ENCODE results near the gene GARIN5B. TPM values are rescaled to one million over a fixed set of nuclear protein-coding genes. Genes with fewer than 3 reads are reported as not detected.

GARIN5B gene
- total and polyA plus RNA-seq, 2 of the 13 experiments (the other 11 are each of a cell fraction or from before 2014, with no cell fraction given) = not detected

GRCh38 chr19:55385724-55386492 is 22.8 kb upstream of the GARIN5B start, which contains the start of gene RPL28 (continued):
- TF ChIP-seq BCL3 (CRISPR knock-in tag; IDR thresholded peaks at IDR 0.05) = 0 out of 2 replicates have a peak, but pooled peaks have one; percentile 49
- TF ChIP-seq ZBTB1 (CRISPR knock-in tag; IDR thresholded peaks at IDR 0.05; ENCODE audit: borderline replicate concordance) = 0 out of 2 replicates have a peak, but pooled peaks have one; percentile 42
- no peak; the same call in 1 of the 2 replicates for TF ChIP-seq ZNF256 (CRISPR knock-in tag; conservative IDR thresholded peaks at IDR 0.05)
- no peak for TF ChIP-seq ZSCAN25 (CRISPR knock-in tag; IDR thresholded peaks at IDR 0.05)
- no peak for TF ChIP-seq ZNF30 (CRISPR knock-in tag; IDR thresholded peaks at IDR 0.05)
- no peak for TF ChIP-seq RAD51 (IDR thresholded peaks at IDR 0.05; ENCODE audit: borderline replicate concordance)
- peak; percentile 71 for TF ChIP-seq ZNF687 (CRISPR knock-in tag; IDR thresholded peaks at IDR 0.05)
- no peak for TF ChIP-seq ZSCAN20 (CRISPR knock-in tag; IDR thresholded peaks at IDR 0.05; ENCODE audit: borderline replicate concordance)
- no peak for TF ChIP-seq ZNF557 (CRISPR knock-in tag; IDR thresholded peaks at IDR 0.05)
- no peak for TF ChIP-seq TCF7 (IDR thresholded peaks at IDR 0.05; ENCODE audit: low read depth)
- no peak for TF ChIP-seq NR1H2 (CRISPR knock-in tag; IDR thresholded peaks at IDR 0.05; ENCODE audit: borderline replicate concordance, low read depth)
- TF ChIP-seq ARID3A (IDR thresholded peaks at IDR 0.05; ENCODE audit: low read depth, low read length) = no peak
- TF ChIP-seq ZNF780A (CRISPR knock-in tag; IDR thresholded peaks at IDR 0.05) = no peak
- no peak; the same call in 1 of the 2 replicates for TF ChIP-seq POGZ (CRISPR knock-in tag; IDR thresholded peaks at IDR 0.05)
- TF ChIP-seq ZGPAT (CRISPR knock-in tag; IDR thresholded peaks at IDR 0.05) = peak; percentile 69; the same call in 1 of the 2 replicates
- no peak for TF ChIP-seq ARNTL (CRISPR knock-in tag; IDR thresholded peaks at IDR 0.05)
- TF ChIP-seq JUNB (CRISPR knock-in tag; IDR thresholded peaks at IDR 0.05; ENCODE audit: borderline replicate concordance) = no peak
- no peak for TF ChIP-seq HDAC6 (IDR thresholded peaks at IDR 0.05; ENCODE audit: low read depth, low read length)
- TF ChIP-seq PTBP1 (IDR thresholded peaks at IDR 0.05; ENCODE audit: low read depth, low read length, poor library complexity, severe bottlenecking) = no peak
- no peak for TF ChIP-seq EHMT2 (IDR thresholded peaks at IDR 0.05; ENCODE audit: borderline replicate concordance, low read depth, low read length)
